HEK293 (cell line): ENCODE measurements around the gene SSPN.

Experiments used
- BCL6B ChIP-seq: fragments of 450-650 bp; formaldehyde crosslinking; IDR thresholded peaks from 2 replicates; pipeline ENCODE4 v1.5.1; 2017; ENCODE audit warnings: missing biosample characterization, missing genetic modification characterization
- HIC1 ChIP-seq: fragments of 450-650 bp; formaldehyde crosslinking; IDR thresholded peaks from 2 replicates; pipeline ENCODE4 v1.5.1; 2016; ENCODE audit warnings: missing biosample characterization, missing genetic modification characterization
- HOXD13 ChIP-seq: sonication (generic); formaldehyde crosslinking; IDR thresholded peaks from 2 replicates; pipeline ENCODE4 v1.8.0; 2022; ENCODE audit warnings: missing genetic modification reagents, borderline replicate concordance
- MEIS1 ChIP-seq: sonication (generic); formaldehyde crosslinking; IDR thresholded peaks from 2 replicates; pipeline ENCODE4 v1.8.1; 2022; ENCODE audit warnings: missing genetic modification reagents, mild to moderate bottlenecking, borderline replicate concordance
- MYNN ChIP-seq: fragments of 450-650 bp; formaldehyde crosslinking; IDR thresholded peaks from 2 replicates; pipeline ENCODE4 v1.5.1; 2016; ENCODE audit warnings: missing biosample characterization, missing genetic modification characterization, borderline replicate concordance
- PRDM2 ChIP-seq: fragments of 450-650 bp; formaldehyde crosslinking; IDR thresholded peaks from 2 replicates; pipeline ENCODE4 v1.5.1; 2016; ENCODE audit warnings: missing biosample characterization, missing genetic modification characterization, borderline replicate concordance
- YY2 ChIP-seq: fragments of 450-650 bp; formaldehyde crosslinking; IDR thresholded peaks from 2 replicates; pipeline ENCODE4 v1.5.1; 2016; ENCODE audit warnings: missing biosample characterization, missing genetic modification characterization
- ZBTB10 ChIP-seq: fragments of 450-650 bp; formaldehyde crosslinking; IDR thresholded peaks from 2 replicates; pipeline ENCODE4 v1.5.1; 2016; ENCODE audit warnings: missing biosample characterization, missing genetic modification characterization
- ZBTB11 ChIP-seq: fragments of 450-650 bp; formaldehyde crosslinking; conservative IDR thresholded peaks from 2 replicates; pipeline ENCODE4 v1.5.1; 2016; ENCODE audit warnings: low read depth, missing biosample characterization, missing genetic modification characterization
- ZBTB17 ChIP-seq: fragments of 450-650 bp; formaldehyde crosslinking; IDR thresholded peaks from 2 replicates; pipeline ENCODE4 v1.5.1; 2016; ENCODE audit warnings: missing biosample characterization, missing genetic modification characterization
- ZIC2 ChIP-seq: fragments of 450-650 bp; formaldehyde crosslinking; IDR thresholded peaks from 2 replicates; pipeline ENCODE4 v1.5.1; 2016; ENCODE audit warnings: missing biosample characterization, missing genetic modification characterization
- ZNF112 ChIP-seq: fragments of 450-650 bp; formaldehyde crosslinking; IDR thresholded peaks from 2 replicates; pipeline ENCODE4 v1.5.0; 2017; ENCODE audit warnings: missing biosample characterization, missing genetic modification characterization
- ZNF132 ChIP-seq: fragments of 450-650 bp; formaldehyde crosslinking; IDR thresholded peaks from 2 replicates; pipeline ENCODE4 v1.5.1; 2017; ENCODE audit warnings: missing biosample characterization, missing genetic modification characterization, borderline replicate concordance
- ZNF146 ChIP-seq: fragments of 450-650 bp; formaldehyde crosslinking; IDR thresholded peaks from 2 replicates; pipeline ENCODE4 v1.5.1; 2016; ENCODE audit warnings: missing biosample characterization, missing genetic modification characterization
- ZNF155 ChIP-seq: fragments of 450-650 bp; formaldehyde crosslinking; IDR thresholded peaks from 2 replicates; pipeline ENCODE4 v1.5.1; 2016; ENCODE audit warnings: missing biosample characterization, missing genetic modification characterization
- ZNF24 ChIP-seq: fragments of 450-650 bp; formaldehyde crosslinking; IDR thresholded peaks from 2 replicates; pipeline ENCODE4 v1.5.1; 2016; ENCODE audit warnings: missing biosample characterization, missing genetic modification characterization
- ZNF341 ChIP-seq: fragments of 450-650 bp; formaldehyde crosslinking; IDR thresholded peaks from 2 replicates; pipeline ENCODE4; 2016; ENCODE audit warnings: low read depth, missing biosample characterization, missing genetic modification characterization
- ZNF350 ChIP-seq: fragments of 450-650 bp; formaldehyde crosslinking; IDR thresholded peaks from 2 replicates; pipeline ENCODE4 v1.5.0; 2017; ENCODE audit warnings: missing biosample characterization, mild to moderate bottlenecking, missing genetic modification characterization
- ZNF473 ChIP-seq: fragments of 450-650 bp; formaldehyde crosslinking; IDR thresholded peaks from 2 replicates; pipeline ENCODE4 v1.5.1; 2017; ENCODE audit warnings: missing biosample characterization, missing genetic modification characterization
- ZNF48 ChIP-seq: fragments of 450-650 bp; formaldehyde crosslinking; IDR thresholded peaks from 2 replicates; pipeline ENCODE4 v1.5.1; 2016; ENCODE audit warnings: missing biosample characterization, missing genetic modification characterization
- ZNF571 ChIP-seq: fragments of 450-650 bp; formaldehyde crosslinking; IDR thresholded peaks from 2 replicates; pipeline ENCODE4 v1.5.0; 2017; ENCODE audit warnings: missing biosample characterization, missing genetic modification characterization
- ZNF623 ChIP-seq: fragments of 450-650 bp; formaldehyde crosslinking; IDR thresholded peaks from 2 replicates; pipeline ENCODE4 v1.5.1; 2016; ENCODE audit warnings: missing biosample characterization, missing genetic modification characterization
- ZNF658 ChIP-seq: fragments of 450-650 bp; formaldehyde crosslinking; IDR thresholded peaks from 2 replicates; pipeline ENCODE4; 2016; ENCODE audit warnings: missing biosample characterization, missing genetic modification characterization
- ZNF660 ChIP-seq: fragments of 450-650 bp; IDR thresholded peaks from 2 replicates; pipeline ENCODE4 v1.5.1; 2018; ENCODE audit warnings: missing biosample characterization, mild to moderate bottlenecking, missing genetic modification characterization
- ZSCAN16 ChIP-seq: fragments of 450-650 bp; formaldehyde crosslinking; IDR thresholded peaks from 2 replicates; pipeline ENCODE4 v1.5.1; 2016; ENCODE audit warnings: missing biosample characterization, missing genetic modification characterization

Gene SSPN

GRCh38 chr12:26226629-26227360 is 31.4 kb downstream of the SSPN start (continued):
- TF ChIP-seq PRDM2 (tag by site-specific recombination) = no peak
- no peak for TF ChIP-seq ZNF155
- no peak for TF ChIP-seq ZNF132 (tag by site-specific recombination)
- TF ChIP-seq BCL6B (tag by site-specific recombination) = no peak
- no peak for TF ChIP-seq ZNF571 (tag by site-specific recombination)
- no peak for TF ChIP-seq ZNF112
- no peak for TF ChIP-seq MEIS1 (CRISPR knock-in tag)
- TF ChIP-seq ZNF473 = no peak
- peak; percentile 71 for TF ChIP-seq ZNF341 (tag by site-specific recombination)
- no peak for TF ChIP-seq ZSCAN16
- TF ChIP-seq ZBTB10 (tag by site-specific recombination) = no peak
- no peak for TF ChIP-seq ZNF24 (tag by site-specific recombination)
- TF ChIP-seq ZBTB11 (tag by site-specific recombination) = peak; percentile 20; the same call in 1 of the 2 replicates
- TF ChIP-seq ZNF623 (tag by site-specific recombination) = no peak
- TF ChIP-seq ZNF350 = no peak
- TF ChIP-seq ZBTB17 = peak; percentile 42; the same call in 1 of the 2 replicates
- no peak for TF ChIP-seq HIC1 (tag by site-specific recombination)
- no peak for TF ChIP-seq HOXD13 (CRISPR knock-in tag)
- no peak for TF ChIP-seq YY2 (tag by site-specific recombination)
- no peak for TF ChIP-seq ZNF48 (tag by site-specific recombination)
- peak; percentile 63; the same call in 1 of the 2 replicates for TF ChIP-seq ZNF660
- TF ChIP-seq ZNF146 = no peak
- TF ChIP-seq ZNF658 (tag by site-specific recombination) = no peak
- TF ChIP-seq ZIC2 = peak; percentile 99
- no peak for TF ChIP-seq MYNN (tag by site-specific recombination)
